ENCODE results near the gene OCA2.

DNA sequence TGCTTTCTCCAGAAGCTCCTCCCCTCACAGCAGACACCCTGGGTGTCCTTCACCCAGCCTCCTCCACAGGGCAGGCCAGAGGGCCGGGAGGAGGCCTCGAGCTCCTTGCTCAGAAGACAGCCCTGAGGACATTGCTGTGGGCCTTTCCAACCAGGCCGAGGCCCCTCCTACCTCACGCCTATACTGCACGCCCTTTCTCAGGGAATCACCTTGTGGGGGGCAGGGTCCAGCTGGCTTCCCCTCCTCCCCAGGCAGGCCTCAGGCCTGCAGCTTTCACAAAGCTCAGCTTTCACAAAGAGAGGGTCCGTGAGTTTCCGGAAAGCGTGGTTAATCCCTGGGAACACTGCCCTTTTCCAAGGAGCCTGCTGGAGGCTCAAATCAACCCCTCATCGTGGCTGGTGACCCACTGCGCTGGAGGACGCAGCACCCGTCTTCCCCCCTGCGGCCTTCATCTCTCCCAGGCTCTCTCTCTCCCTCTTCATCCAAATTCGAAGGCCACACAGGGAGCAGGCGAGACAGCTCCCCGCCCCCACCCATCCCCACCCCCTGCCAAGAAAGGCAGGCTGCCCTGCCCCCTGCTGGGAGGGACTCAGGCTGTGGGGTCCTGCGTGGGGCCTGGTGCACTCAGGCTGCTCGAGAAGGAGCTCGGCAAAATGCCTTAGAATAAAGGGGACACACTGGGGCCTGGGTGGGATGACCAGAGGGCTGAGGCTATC is 79.4 kb downstream of the OCA2 start:
- TF ChIP-seq POLR2A (IDR thresholded peaks at IDR 0.05; ENCODE audit: low read depth) (no peak), POLR2AphosphoS5 (IDR thresholded peaks at IDR 0.05) (no peak), EP300 (IDR thresholded peaks at IDR 0.05) (no peak)
- TF ChIP-seq, protein P1, sequence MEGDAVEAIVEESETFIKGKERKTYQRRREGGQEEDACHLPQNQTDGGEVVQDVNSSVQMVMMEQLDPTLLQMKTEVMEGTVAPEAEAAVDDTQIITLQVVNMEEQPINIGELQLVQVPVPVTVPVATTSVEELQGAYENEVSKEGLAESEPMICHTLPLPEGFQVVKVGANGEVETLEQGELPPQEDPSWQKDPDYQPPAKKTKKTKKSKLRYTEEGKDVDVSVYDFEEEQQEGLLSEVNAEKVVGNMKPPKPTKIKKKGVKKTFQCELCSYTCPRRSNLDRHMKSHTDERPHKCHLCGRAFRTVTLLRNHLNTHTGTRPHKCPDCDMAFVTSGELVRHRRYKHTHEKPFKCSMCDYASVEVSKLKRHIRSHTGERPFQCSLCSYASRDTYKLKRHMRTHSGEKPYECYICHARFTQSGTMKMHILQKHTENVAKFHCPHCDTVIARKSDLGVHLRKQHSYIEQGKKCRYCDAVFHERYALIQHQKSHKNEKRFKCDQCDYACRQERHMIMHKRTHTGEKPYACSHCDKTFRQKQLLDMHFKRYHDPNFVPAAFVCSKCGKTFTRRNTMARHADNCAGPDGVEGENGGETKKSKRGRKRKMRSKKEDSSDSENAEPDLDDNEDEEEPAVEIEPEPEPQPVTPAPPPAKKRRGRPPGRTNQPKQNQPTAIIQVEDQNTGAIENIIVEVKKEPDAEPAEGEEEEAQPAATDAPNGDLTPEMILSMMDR (IDR thresholded peaks at IDR 0.05), result no peak
